NCI-H2029 (cell line): ENCODE data around the gene EIF3F.
A peak's percentile ranks its signal among the peaks of the same experiment; 100 is the strongest.

Experiments used
- DNase-seq: peaks from one replicate; lab custom pipeline; 2025; lab: John Stamatoyannopoulos, UW

EIF3F gene

DNA sequence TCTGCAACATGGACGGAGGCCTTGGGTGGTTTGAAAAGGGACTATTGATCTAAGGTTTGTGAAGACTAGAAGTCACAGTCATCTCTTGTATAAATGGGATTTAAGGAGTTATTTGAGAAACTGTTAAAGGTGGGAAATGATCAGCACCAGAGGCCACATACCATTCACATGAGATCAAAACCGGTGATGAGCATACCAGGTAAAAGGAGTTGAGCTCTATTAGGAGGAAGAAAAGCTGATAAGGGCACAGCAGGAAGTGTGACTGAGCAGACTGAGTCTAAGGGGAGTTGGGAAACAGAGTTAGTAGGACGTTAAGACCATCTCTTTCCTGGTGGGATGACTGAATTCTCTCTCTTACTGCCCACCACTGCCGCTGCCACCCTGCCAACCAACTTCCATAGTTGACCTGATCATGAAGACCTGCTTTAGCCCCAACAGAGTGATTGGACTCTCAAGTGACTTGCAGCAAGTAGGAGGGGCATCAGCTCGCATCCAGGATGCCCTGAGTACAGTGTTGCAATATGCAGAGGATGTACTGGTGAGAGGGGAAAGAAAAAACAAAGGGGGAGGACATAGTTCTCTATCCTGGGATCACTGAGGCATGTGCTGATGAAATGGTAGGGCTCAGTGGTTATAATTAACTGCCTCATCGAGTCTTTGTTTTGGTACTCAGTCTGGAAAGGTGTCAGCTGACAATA, 7.6 kb downstream of the EIF3F start:
- DNase-seq = no peak

DNA sequence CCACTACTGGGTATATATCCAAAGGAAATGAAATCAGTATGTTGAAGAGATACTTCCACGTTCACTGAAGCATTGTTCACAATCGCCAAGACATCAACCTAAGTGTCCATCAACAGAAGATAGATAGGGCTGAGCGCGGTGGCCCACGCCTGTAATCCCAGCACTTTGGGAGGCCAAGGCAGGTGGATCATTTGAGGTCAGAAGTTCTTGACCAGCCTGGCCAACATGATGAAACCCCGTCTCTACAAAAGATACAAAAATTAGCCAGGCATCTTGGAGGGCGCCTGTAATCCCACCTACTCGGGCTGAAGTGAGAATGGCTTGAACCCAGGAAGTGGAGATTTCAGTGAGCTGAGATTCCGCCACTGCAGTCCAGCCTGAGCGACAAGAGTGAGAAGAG, 12.7 kb downstream of the EIF3F start:
- no peak for DNase-seq

DNA sequence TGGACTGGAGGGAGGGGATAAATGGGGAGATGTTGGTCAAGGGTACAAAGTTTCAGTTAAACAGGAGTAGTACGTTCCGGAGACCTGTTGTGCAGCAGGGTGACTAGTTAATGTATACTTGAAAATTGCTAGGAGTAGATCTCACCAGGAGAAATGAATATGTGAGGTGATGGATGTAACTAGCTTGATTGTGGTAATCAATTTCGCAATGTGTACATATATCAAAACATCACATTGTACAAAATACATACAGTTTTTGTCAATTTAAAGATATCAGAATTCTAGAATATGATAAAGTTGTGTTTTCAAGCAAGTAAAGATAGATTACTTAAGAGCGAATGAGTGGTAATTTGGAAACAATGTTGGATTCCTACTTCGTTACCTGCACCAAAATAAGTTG, 13.3 kb downstream of the EIF3F start:
- DNase-seq = no peak

DNA sequence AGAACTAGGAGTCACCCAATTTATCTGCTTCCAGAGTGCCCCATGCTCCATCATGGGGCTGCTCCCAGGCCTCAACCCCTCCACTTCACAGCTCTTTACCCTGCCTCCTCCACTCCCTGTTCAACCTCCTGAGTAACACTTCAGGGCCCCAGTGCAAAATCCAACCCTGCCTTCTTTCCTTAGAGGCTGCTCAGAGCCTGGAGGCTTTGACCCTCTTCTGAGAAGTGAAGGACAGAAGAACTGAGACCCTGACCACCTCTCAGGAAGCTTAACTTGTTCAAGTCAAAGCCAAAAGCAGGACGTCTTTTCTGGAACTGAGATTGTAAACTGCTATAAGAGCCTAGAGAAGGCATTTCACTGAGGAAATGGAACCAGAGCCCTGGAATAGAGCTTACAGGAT, 15.5 kb downstream of the EIF3F start:
- no peak for DNase-seq

DNA sequence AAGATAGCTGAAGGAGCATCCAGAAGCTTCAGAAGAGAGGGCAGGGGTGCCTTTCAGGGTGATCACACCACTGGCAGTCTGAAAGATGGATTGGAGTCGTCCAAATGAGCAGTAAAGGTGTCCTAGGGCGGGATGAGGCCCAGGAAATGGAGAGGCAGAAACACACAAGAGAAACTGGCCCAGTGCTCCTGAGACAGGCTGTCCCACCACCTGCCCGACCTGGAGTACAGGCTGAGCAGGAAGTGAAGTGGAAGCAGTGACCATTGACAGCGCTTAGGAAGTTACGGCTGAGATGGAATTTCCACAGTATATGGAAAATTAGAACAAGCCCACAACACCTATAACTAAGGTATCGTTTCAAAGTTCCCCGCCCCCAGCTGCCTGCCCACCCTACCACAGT, 16.1 kb downstream of the EIF3F start:
- no peak for DNase-seq

DNA sequence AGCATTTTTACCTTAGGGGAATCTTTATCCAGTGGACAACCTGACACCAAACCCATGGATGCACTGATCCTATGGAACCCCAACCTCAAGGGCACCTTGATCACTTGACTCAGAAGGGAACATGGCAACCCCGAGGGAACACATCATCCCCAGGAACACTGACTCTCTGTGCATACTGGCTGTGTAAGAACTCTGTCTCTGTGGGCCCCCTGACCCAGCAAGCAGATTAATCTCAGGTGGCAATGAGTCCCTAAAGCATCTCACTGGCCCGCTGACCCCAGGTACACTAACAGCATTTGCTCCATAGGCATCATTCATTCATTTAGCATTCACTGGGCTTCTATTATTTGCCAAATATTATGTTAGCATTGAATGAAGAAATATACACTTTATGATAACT, 16.9 kb downstream of the EIF3F start:
- no peak for DNase-seq

DNA sequence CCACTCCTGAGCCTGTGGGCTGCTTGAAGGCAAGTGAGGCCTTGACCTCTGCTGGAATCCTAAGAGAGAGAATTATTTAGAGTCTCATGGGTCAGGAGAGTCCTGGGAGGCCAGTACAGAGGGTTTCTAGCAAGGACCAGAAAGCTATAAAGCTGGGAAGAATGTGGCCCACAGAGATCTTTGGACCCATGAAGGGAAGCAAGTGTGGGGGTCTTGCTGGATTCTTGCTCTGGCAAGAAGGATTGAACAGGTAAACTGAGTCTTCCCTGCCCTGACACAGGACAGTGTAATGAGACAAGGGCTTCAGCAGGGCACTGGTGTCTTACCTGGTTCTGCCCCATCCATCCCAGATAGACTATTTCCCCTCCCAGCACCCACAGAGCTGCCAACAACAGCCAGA, 18.4 kb downstream of the EIF3F start:
- DNase-seq = no peak

DNA sequence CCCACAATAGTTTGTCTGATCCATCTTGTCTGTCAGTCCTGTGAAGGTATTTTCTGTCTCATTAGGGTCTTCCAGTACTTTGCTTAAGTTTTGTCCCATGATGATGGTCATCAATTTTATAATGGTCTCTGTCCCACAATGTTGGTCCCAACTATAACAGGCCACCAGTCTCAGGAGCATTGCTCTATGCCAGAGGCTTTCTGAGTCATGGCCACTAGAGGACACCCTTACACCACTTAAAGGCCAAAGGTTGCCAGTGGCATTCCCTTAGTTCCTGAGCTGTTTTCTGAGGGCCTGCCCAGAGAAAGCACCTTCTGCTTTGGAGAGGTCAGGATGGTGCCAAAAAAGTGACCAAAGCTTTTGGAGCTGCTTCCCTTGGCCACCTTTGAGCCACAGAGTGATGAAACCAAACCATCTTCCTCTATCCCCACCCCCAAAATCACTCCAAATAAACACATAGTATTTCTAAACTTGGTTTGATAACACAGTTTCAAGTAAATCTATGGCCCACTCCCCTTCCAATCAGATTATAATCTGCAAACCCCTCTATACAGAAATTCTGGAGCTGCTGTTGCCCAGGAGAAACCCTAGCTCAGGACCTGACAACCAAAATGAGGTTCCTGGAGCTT, 19.3 kb downstream of the EIF3F start:
- peak; percentile 29 for DNase-seq

DNA sequence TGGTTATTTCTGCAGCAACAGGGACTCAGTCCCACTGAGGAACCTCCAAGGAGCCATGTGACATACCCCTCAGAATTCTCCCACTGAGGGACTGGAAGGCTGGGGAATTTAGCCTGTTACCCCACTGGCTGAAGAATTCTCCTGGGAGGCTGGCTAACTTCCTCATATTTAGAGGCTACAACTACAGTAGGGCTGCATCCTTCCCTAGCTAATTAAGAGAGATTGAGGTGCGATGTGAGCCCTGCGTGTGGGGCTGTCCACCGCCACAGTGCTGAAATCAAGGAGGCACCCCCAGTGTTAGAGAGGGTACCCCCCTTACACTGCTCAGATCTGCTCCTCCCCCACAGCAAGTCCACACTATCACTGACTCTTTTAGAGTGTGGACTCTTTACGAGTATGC, 21.1 kb downstream of the EIF3F start:
- no peak for DNase-seq

DNA sequence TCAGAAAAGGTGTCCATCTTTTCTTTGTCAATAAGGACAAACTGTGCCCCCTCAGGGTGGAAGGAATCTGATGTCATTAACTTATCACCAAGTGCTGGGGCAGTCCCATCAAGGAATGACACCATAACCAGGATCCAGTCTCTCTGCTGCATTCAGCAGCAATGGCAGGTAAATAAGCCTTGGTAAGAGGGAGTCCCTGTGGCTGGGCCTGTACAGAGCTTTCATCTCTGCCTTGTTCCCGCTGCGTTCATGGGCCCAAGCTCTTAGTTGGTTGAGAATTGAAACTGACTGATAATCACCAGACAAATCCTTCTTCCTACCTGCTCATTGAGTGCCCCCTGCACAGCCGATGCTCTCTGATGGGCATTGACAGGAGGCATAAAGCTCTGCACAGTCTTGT, 22.7 kb downstream of the EIF3F start:
- DNase-seq = no peak

DNA sequence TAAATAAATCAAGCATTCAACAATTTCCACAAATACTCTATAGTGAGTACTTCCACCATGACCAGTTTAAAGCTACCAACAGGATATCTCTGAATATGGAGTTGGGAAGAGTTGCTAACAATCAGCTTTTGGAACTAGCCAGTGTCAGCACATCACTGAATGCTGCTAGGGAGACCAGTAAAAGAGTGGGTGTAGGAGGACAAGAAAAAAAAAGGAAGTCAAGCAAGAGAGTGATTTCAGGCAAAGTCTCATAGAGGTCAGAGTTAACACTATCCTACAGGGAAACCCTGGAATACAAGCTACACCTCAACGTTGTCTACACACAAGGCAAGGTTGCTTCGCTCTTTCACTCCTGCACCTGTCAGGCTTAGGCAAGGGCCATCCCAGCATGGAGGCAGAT, 24.2 kb downstream of the EIF3F start:
- no peak for DNase-seq

DNA sequence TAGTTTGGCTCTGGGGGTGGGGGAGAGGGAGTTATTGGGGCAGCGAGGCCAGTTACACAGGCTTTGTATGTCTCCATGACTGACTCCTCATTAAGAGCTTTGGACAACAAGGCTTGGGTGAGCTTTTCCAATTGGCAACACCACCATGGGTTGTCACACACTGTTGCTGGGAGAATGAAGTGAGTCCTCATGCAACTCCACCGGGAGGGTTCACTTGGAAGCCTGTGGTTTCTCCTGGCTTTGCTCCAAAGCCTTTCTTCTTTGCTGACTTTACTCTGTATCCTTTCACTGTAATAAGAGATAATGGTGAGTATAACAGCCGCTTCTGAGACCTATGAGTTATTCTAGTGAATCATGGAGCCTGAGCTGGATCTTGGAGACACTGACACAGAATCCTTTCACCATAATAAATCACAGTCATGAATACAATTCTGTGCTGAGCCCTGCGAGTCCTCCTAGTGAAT, 24.9 kb downstream of the EIF3F start:
- DNase-seq = no peak

DNA sequence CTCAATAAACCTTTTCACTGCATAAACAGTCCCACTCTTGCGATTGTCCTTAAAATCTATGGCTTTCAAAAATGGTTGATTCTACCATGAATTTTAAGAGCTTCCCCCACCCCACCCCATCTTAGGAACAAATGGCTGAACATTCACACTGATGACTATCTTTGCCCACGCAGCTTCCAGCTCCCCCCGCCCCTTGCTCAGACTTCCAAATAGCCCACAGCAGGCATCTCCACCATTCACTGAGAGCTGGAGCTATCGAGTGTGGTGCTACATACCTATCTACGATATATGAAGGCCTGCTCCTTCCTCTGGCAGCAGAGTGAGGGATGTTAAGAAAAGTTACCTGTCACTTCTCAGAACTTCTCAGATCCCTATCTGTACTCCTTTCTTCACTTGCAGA, 26.7 kb downstream of the EIF3F start:
- no peak for DNase-seq

DNA sequence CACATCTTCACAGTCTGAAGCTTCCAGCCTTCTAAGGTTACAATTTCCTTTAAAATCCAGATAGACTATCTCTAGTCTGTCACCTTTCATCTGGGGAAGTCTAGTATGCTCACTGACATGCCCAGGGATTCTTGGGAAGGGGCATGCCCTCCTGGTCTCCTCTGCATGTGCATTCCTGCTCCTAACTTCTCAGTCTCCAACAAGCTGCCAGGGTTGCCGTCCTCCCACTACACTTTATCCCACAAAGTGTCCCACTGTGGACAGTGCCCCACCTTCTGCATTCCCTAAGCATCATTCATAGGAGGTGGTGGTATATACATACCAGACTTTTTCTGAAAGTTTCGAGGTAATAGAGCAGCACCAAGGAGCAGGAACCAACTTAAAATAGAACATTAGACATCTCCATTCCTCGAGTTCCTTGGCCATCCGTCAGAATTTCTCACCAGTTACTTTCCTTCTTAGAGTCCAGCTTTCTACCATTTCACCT, 28.7 kb downstream of the EIF3F start:
- DNase-seq = no peak

DNA sequence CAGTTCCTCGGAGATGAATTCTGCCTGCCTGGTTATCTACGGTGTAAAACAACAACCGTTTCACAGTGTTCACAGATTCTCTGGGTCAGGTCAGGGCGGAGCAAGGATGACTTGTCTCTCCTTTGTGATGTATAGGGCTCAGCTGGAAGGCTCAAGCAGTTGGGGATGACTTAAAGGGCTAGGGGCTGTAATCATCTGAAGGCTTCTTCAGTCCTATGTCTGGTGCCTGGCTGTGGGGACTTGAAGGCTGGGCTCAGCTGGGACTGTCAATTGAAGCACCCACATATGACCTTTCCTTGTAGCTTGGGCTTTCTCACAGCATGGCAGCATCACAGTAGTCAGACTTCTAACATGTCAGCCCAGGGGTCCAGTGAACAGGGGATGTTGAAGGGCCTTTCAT, 29.3 kb downstream of the EIF3F start:
- no peak for DNase-seq

DNA sequence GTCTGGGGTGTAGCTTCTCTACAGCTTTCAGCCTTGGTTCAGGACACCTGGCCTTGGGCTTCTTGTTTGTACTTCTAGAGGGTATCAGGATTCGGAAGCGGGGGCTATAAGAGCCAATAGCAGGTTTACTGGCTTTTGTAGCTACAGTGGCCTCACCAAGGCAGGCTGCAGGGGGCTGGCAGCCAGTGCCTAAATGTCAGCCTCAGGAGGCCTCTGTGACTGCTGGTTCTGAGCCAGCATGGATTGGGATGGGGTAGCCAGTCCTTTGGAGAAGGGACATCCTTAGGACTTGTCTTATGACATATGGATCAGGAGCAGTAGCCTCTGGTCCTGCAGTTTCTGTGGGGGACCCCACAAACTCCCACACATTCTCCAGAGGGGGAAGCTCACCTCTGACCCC, 29.9 kb downstream of the EIF3F start:
- DNase-seq = no peak

DNA sequence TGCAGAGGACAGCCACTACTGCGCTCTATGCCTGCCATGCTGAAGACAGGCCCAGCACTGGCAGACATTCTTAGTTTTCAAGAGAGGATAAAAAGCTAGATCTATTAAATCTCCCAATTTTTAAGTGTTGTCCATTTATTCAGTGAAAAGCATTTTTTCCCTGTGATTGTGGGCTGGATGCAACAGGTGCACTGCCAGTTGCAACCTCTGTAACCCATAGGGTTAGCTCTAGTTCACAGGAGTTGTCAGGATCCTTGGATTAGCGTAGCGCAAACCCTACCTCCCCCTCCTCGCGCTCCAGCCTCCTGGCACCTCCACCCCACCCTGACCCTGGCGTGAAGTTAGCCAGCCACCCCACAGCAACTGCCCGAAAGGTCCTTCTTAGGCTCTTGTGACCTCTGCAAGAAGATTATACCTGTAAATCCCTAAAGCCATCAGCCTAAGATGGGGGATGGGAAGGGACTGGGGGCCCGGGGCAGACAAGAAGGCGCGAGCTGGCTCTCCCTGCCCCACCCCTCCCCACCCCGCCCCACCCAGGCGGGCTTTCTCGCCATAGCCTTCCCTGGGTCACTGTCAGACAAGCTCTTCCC, 30.9 kb downstream of the EIF3F start:
- DNase-seq = no peak

DNA sequence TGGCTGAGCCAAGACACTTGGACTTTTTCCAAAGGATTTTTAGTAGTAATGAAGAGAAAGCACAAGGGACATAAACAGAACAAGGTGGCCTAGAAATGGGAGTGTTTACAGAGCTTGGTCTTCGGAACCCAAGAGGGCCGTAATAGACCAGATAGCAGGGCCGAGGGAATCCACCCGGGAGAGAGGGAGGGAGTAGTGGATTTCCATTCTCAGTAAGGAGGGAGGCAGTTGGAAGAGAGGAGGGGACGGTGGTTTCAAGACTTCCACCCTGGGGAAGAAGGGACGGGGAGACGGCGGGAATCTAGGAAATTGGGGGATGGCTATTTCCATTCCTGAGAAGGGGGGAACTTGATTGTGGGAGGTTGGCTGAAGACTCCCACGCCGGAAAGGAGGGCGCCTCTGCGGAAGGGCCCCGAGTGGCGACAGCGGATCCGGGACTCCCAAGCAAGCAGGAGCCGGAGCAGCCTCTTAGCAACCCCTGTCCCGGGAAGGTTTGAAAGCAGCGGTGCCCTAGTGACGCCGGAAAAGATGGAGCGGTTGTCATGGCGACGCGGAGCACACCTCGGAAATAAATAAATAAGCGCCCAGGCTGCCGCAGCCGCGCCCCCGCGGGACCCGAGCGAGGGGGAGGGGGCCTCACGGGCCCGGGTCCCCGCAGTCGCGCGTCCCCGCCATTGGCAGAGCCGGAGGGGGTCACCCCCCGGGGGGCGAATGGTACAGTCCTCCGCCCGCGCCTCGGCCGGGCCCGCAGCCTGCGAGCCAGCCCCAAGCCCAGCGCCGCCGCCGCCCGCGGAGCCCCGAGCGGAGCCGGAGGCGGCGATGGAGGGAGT, 31.6 kb downstream of the EIF3F start:
- peak; percentile 37 for DNase-seq

DNA sequence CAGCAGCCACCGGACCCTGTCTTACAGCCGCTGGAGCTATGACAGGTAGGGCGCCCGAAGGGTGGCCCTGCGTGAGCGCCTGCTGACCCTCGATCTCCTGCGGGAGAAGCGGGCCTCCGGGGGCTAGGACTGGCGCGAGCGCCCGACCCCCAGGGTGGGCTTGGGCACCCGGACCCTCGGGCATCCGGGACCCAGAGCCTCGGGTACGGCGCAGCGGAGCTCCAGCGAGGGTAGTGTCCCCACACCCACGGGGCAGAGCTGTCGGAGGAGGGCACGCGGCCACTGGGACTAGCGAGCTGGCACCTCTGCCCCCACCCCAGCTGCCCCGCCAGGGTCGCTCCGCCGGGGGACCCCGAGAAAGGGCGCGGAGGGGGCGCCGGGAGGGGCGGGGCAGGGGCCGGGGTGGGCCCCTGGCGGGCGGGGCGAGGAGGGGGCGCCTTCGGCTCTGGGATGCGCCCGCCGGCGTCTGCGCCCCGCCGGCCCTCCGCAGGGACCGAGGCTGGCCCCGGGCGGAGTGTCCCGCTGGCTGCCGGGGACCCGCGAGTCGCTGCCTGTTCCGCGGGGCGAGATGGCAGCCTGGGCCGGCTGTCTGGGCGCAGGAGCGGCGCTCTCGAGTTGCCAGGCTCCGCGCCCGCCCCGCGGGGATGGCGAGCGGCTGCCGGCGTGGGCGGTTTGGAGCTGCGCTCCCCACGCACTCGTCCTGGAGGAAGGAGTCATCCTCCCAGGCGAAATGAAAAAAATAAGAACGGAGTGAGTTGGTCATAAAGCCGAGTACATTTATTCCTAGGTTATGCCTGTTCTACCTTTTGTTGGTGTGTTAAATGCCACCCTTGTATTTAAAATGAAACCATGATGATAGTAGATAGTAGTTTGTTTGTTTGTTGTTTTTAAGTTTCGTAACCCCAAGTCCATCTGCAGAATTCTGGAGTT, 32.4 kb downstream of the EIF3F start:
- DNase-seq = no peak

DNA sequence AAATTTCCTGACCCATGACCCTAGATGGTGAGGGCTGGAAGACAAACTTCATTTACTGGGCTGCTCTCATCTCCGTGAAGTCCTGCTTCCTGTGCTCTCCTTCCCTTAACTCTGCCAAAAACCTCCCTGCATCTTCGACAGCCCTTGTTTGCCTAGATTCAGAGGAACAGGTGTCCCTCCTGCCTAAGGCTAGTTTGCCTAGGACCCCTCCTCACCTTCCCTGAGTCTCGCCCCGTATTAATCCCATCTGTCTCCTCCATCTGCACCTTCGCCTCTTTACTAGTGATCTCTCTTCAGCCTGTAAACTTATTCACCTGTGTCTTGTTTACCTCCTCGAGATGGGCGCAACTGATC, 33.1 kb downstream of the EIF3F start:
- no peak for DNase-seq

DNA sequence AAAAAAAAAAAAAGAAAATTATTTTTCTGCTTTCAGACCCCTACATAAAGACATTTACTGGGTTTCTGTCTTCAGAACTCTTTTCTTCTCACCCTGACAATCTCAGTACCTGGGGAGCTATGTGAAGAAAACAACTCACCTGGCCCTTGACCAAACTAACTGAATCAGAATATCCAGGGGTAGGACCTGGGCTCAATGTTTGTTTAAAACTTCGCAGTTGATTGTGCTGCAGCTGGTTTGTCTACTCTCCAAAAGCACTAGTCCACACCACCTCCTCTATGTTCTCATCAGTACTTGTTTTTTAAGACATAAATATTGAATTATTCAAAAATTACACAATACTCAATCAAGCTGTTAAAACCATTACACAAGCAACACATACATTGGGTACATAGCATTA, 34.8 kb downstream of the EIF3F start:
- DNase-seq = no peak

DNA sequence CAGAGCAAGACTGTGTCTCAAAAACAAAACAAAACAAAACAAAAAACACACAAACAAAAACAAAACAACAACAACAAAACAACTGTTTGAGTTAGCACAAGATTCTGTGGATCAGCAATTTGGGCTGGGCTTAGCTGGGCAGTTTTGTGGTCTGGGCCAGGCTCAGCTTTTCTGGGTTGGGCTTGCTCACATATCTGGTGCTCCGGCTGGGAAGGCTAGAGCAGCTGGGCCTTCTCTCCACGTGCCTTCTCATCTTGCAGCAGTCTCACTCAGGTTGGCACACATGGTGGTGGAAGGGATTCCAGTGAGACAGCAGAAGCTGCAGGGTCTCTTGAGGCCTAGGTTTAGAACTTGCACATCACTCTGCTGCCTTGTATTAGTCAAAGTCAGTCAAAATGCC, 35.7 kb downstream of the EIF3F start:
- DNase-seq = no peak
